ENCODE data around the gene MYOCD.

DNA sequence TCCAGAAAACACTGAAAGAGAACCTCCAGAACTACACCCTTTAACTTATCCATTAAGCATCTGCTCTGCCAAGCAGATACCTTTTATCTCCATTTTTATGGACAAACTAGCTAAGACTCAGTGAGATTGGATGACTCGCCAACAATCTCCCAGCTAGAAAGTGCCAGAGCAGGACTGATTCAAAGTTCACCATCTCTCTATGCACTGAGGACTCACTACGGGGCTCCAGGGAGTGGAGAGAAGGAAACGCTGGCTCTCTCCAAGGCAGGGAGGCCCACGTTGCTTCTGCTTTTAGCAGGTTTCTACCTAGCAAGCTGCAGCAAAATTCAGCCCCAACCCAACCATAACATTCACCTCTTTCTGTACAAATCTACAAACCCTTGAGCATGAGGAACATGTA, 70.8 kb downstream of the MYOCD start:
- TF ChIP-seq, protein P1, sequence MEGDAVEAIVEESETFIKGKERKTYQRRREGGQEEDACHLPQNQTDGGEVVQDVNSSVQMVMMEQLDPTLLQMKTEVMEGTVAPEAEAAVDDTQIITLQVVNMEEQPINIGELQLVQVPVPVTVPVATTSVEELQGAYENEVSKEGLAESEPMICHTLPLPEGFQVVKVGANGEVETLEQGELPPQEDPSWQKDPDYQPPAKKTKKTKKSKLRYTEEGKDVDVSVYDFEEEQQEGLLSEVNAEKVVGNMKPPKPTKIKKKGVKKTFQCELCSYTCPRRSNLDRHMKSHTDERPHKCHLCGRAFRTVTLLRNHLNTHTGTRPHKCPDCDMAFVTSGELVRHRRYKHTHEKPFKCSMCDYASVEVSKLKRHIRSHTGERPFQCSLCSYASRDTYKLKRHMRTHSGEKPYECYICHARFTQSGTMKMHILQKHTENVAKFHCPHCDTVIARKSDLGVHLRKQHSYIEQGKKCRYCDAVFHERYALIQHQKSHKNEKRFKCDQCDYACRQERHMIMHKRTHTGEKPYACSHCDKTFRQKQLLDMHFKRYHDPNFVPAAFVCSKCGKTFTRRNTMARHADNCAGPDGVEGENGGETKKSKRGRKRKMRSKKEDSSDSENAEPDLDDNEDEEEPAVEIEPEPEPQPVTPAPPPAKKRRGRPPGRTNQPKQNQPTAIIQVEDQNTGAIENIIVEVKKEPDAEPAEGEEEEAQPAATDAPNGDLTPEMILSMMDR (IDR thresholded peaks at IDR 0.05): no peak
- TF ChIP-seq POLR2A (IDR thresholded peaks at IDR 0.05): no peak
- TF ChIP-seq EP300 (IDR thresholded peaks at IDR 0.05): no peak

All from ovary (tissue), 3 donors.